ENCODE measurements around the gene RARRES1.

DNA sequence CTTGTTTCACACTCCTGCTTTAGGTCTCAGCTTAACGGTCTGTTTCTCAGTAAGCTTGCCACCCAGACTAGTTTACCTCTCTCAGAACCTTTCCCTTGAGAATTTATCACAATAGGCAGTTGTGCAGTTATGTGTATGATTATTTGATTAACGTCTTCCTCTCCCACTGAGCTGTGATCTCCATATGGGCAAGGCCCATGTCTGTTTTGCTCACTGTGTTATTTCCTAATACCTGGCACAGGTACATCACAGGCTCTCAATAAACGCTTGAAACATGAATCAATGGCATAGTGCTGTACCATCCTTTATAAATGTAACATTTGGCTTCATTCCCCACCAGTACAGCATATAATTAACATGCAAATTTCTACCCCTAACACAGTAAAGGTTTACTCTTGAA, 29.1 kb upstream of the RARRES1 start:
- no peak for TF ChIP-seq POLR2AphosphoS5 (IDR thresholded peaks at IDR 0.05; ENCODE audit: low read depth, low read length)
- TF ChIP-seq, protein P1, sequence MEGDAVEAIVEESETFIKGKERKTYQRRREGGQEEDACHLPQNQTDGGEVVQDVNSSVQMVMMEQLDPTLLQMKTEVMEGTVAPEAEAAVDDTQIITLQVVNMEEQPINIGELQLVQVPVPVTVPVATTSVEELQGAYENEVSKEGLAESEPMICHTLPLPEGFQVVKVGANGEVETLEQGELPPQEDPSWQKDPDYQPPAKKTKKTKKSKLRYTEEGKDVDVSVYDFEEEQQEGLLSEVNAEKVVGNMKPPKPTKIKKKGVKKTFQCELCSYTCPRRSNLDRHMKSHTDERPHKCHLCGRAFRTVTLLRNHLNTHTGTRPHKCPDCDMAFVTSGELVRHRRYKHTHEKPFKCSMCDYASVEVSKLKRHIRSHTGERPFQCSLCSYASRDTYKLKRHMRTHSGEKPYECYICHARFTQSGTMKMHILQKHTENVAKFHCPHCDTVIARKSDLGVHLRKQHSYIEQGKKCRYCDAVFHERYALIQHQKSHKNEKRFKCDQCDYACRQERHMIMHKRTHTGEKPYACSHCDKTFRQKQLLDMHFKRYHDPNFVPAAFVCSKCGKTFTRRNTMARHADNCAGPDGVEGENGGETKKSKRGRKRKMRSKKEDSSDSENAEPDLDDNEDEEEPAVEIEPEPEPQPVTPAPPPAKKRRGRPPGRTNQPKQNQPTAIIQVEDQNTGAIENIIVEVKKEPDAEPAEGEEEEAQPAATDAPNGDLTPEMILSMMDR (IDR thresholded peaks at IDR 0.05) = no peak
